Common myeloid progenitor, CD34-positive (primary cell): ENCODE data around the gene FRG1.
"Not testable (repeated sequence)": the region's sequence is repeated elsewhere in the genome, so short reads cannot be mapped to it uniquely, and the experiment has no call there.

Experiments used
- CTCF ChIA-PET: fragments of 350-600 bp; sonication (Branson Sonifier 250); formaldehyde crosslinking; loops from one replicate; lab custom pipeline; 2021; ENCODE audit warnings: antibody characterized with exemption; lab: Charles Lee
- POLR2A ChIA-PET: fragments of 350-600 bp; sonication (Branson Sonifier 250); formaldehyde crosslinking; loops from one replicate; lab custom pipeline; 2021; ENCODE audit warnings: antibody characterized with exemption; lab: Charles Lee
- DNase-seq, 3 donors: peaks; one replicate each; pipeline versions ENCODE4 v3.0.0 to v3.0.0-alpha.2; 2013
- H3K27ac ChIP-seq, 2 experiments: 1 replicate in 1 of 2; 2 replicates in 1 of 2; pipeline ENCODE4 v1.7.0; 2013; ENCODE audit warnings: inconsistent platforms in 2 of 2, low read length in 2 of 2, mild to moderate bottlenecking in 2 of 2, low read depth in 1 of 2, moderate library complexity in 1 of 2; ENCODE audit not compliant: severe bottlenecking in 2 of 2, insufficient read depth in 1 of 2, poor library complexity in 1 of 2
- H3K27me3 ChIP-seq, 5 experiments: replicated peaks in 2 of 5; 1 replicate in 3 of 5; 2 replicates in 2 of 5; pipeline versions ENCODE4 v1.6.1 to v1.7.0; 2013; ENCODE audit warnings: low read length in 4 of 5, mild to moderate bottlenecking in 2 of 5, moderate library complexity in 2 of 5, inconsistent platforms in 1 of 5; ENCODE audit not compliant: insufficient read depth in 5 of 5, control insufficient read depth in 4 of 5
- H3K36me3 ChIP-seq, 4 experiments: 1 replicate in 2 of 4; 2 replicates in 2 of 4; pipeline versions ENCODE4 v1.6.1 to v1.7.0; 2013; ENCODE audit warnings: low read length in 3 of 4, control low read depth in 1 of 4, mild to moderate bottlenecking in 1 of 4; ENCODE audit not compliant: control insufficient read depth in 4 of 4, insufficient read depth in 4 of 4
- H3K4me1 ChIP-seq, 4 experiments: 1 replicate in 3 of 4; 2 replicates in 1 of 4; pipeline versions ENCODE4 v1.6.1 to v1.7.1; 2013; ENCODE audit warnings: low read length in 3 of 4, mild to moderate bottlenecking in 3 of 4, control low read depth in 1 of 4, inconsistent platforms in 1 of 4, moderate library complexity in 1 of 4; ENCODE audit not compliant: control insufficient read depth in 4 of 4, insufficient read depth in 4 of 4; ENCODE audit errors: control extremely low read depth in 1 of 4
- H3K4me3 ChIP-seq, 7 experiments: 1 replicate in 4 of 7; 2 replicates in 3 of 7; pipeline versions ENCODE4 v1.5.1 to v1.7.0; 2013; ENCODE audit warnings: mild to moderate bottlenecking in 7 of 7, low read length in 6 of 7, moderate library complexity in 6 of 7, inconsistent platforms in 2 of 7, low read depth in 2 of 7, control low read depth in 1 of 7; ENCODE audit not compliant: insufficient read depth in 4 of 7, control insufficient read depth in 1 of 7; ENCODE audit errors: extremely low read depth in 1 of 7
- H3K9me3 ChIP-seq, 5 experiments: 1 replicate in 4 of 5; 2 replicates in 1 of 5; pipeline versions ENCODE4 v1.6.1 to v1.7.1; 2013; ENCODE audit warnings: low read length in 4 of 5, mild to moderate bottlenecking in 2 of 5, inconsistent platforms in 1 of 5, low read depth in 1 of 5, moderate library complexity in 1 of 5; ENCODE audit not compliant: control insufficient read depth in 4 of 5, insufficient read depth in 2 of 5; ENCODE audit errors: control extremely low read depth in 1 of 5
- WGBS: methylation state at CpG from one replicate; pipeline ENCODE4 v1.1.5; 2013; ENCODE audit not compliant: insufficient coverage; 5-methylcytosine and 5-hydroxymethylcytosine counted together

FRG1 gene

GRCh38 chr4:189969291-189969690, 28.6 kb downstream of the FRG1 start:
- DNase-seq, H3K36me3 ChIP-seq, POLR2A ChIA-PET, H3K27me3 ChIP-seq, H3K27ac ChIP-seq, H3K4me1 ChIP-seq, H3K9me3 ChIP-seq, H3K4me3 ChIP-seq, CTCF ChIA-PET: not testable (repeated sequence)
- no CpG with 5 or more reads among the region's 1 CpG for WGBS

GRCh38 chr4:189973646-189974045, 33.0 kb downstream of the FRG1 start:
- no peaks in the 10 kb centered on the region for H3K9me3 ChIP-seq
- H3K4me3 ChIP-seq, result no peak overlapping the region
- CTCF ChIA-PET, result interaction anchor here (0.8 to 1.3 kb wide), 3 partner anchors 19 to 35 kb away, joined by 3 read pairs; no protein-coding TSS in a partner anchor
- no peaks in the 10 kb centered on the region for H3K36me3 ChIP-seq
- H3K27ac ChIP-seq, result no peak overlapping the region
- DNase-seq, result no peak
- POLR2A ChIA-PET, result no interaction called here
- H3K27me3 ChIP-seq, result peaks cover 0 to 6% (median under 1%) of the 10 kb centered on the region in 5 experiments
- H3K4me1 ChIP-seq, result no peaks in the 10 kb centered on the region

GRCh38 chr4:189974056-189974455, 33.4 kb downstream of the FRG1 start:
- no peaks in the 10 kb centered on the region for H3K4me1 ChIP-seq
- no peaks in the 10 kb centered on the region for H3K36me3 ChIP-seq
- WGBS, result 38% methylated on average over 4 of the region's 5 CpGs
- peaks cover 0 to 6% (median 3%) of the 10 kb centered on the region in 5 experiments for H3K27me3 ChIP-seq
- H3K27ac ChIP-seq, result no peak overlapping the region
- CTCF ChIA-PET, result interaction anchor here (0.7 to 1.3 kb wide), 4 partner anchors 9 to 35 kb away, joined by 3 read pairs; no protein-coding TSS in a partner anchor
- no peak overlapping the region for H3K4me3 ChIP-seq
- POLR2A ChIA-PET, result no interaction called here
- DNase-seq, result peak; percentile 29 to 55 (median 54)
- H3K9me3 ChIP-seq, result no peaks in the 10 kb centered on the region

- 73% methylated on average over 8 of the region's 10 CpGs for WGBS
- no peaks in the 10 kb centered on the region for H3K36me3 ChIP-seq
- CTCF ChIA-PET, result no interaction called here
- H3K4me3 ChIP-seq, result no peak overlapping the region
- POLR2A ChIA-PET, result no interaction called here
- peaks cover 0 to 6% (median 0%) of the 10 kb centered on the region in 5 experiments for H3K27me3 ChIP-seq
- no peak for DNase-seq
- no peaks in the 10 kb centered on the region for H3K9me3 ChIP-seq
- H3K27ac ChIP-seq, result no peak overlapping the region
- H3K4me1 ChIP-seq, result no peaks in the 10 kb centered on the region
These were observed 38.8 kb downstream of the FRG1 start for GRCh38 chr4:189979196-189980047.

GRCh38 chr4:189980292-189980691, 39.6 kb downstream of the FRG1 start:
- POLR2A ChIA-PET, H3K27ac ChIP-seq, H3K4me1 ChIP-seq, H3K9me3 ChIP-seq, H3K27me3 ChIP-seq, H3K36me3 ChIP-seq, DNase-seq, H3K4me3 ChIP-seq, CTCF ChIA-PET: not testable (repeated sequence)
- WGBS, result 81% methylated on average over 2 of the region's 2 CpGs

GRCh38 chr4:189981970-189982369, 41.3 kb downstream of the FRG1 start:
- no peak overlapping the region for H3K27ac ChIP-seq
- ChIA-PET POLR2A (no interaction called here), CTCF (no interaction called here)
- H3K36me3 ChIP-seq, result no peaks in the 10 kb centered on the region
- H3K4me3 ChIP-seq, result no peak overlapping the region
- no peak for DNase-seq
- no peaks in the 10 kb centered on the region for H3K9me3 ChIP-seq
- no peaks in the 10 kb centered on the region for H3K4me1 ChIP-seq
- 98% methylated on average over 8 of the region's 8 CpGs for WGBS
- peaks cover 0 to 6% (median 0%) of the 10 kb centered on the region in 5 experiments for H3K27me3 ChIP-seq

GRCh38 chr4:189983916-189984526, 43.3 kb downstream of the FRG1 start:
- H3K9me3 ChIP-seq, POLR2A ChIA-PET, H3K27ac ChIP-seq, CTCF ChIA-PET, H3K36me3 ChIP-seq, DNase-seq, H3K4me3 ChIP-seq, H3K4me1 ChIP-seq, H3K27me3 ChIP-seq: not testable (repeated sequence)
- WGBS, result 96% methylated on average over 4 of the region's 41 CpGs
